K562 (cell line): ENCODE results near the gene LGALS8. TPM values are rescaled to one million over a fixed set of nuclear protein-coding genes. Genes with fewer than 3 reads are reported as not detected.

Source experiments
- ATAC-seq: fragments of 200-7000 bp; cut with Tn5 transposase; 3 replicates; pipeline ENCODE4 v1.9.1; 2020; ENCODE audit warnings: moderate library complexity
- BruUV-seq: library from RNA; stranded (reverse); fragments of 400-500 nt; replicated peaks from 2 replicates; lab custom pipeline; 2021; lab: Mats Ljungman, UMichigan
- CTCF ChIA-PET: fragments of 300-600 bp; formaldehyde crosslinking; extraction: SDS; loops from one replicate; lab custom pipeline; 2021; ENCODE audit warnings: low intra/inter-chr PET ratio; lab: Yijun Ruan, JAX
- POLR2A ChIA-PET: fragments of 300-600, 350-650 bp; sonication (Branson Sonifier 250); formaldehyde crosslinking; extraction: SDS; loops from one replicate; lab custom pipeline; 2021; ENCODE audit warnings: antibody characterized with exemption, inconsistent platforms; lab: Yijun Ruan, JAX
- DNase-seq, 4 experiments: peaks; one replicate each; pipeline versions ENCODE4 v3.0.0 to v3.0.0-alpha.2; 2011 to 2018; ENCODE audit warnings: low spot score in 3 of 4, mixed read lengths in 3 of 4; ENCODE audit errors: extremely low read depth in 1 of 4
- FAIRE-seq: peaks from 2 replicates; lab custom pipeline; 2011; peaks lifted over from hg19 to GRCh38; lab: Jason Lieb, UNC
- H2AFZ ChIP-seq: 2 replicates; pipeline ENCODE4 v1.6.0; 2011; ENCODE audit warnings: low read depth, low read length, control low read depth, inconsistent platforms
- H3K27ac ChIP-seq: fragments of 200-600 bp; 3 replicates; pipeline ENCODE4 v1.8.0; 2011; ENCODE audit warnings: low read depth, mild to moderate bottlenecking, control low read depth, inconsistent platforms, low read length, moderate library complexity, mixed read lengths; ENCODE audit errors: extremely low read depth
- H3K27me3 ChIP-seq, 2 experiments: fragments of 300-600 bp in 1 of 2; 2 replicates in 1 of 2; 3 replicates in 1 of 2; pipeline versions ENCODE4 v1.6.0 to v1.8.0; 2011; ENCODE audit warnings: inconsistent platforms in 2 of 2, low read length in 2 of 2, mild to moderate bottlenecking in 1 of 2, mixed read lengths in 1 of 2, moderate library complexity in 1 of 2; ENCODE audit not compliant: control insufficient read depth in 2 of 2, insufficient read depth in 2 of 2
- H3K36me3 ChIP-seq: fragments of 300-600 bp; 3 replicates; pipeline ENCODE4 v1.8.0; 2011; ENCODE audit warnings: mild to moderate bottlenecking, low read length, inconsistent platforms; ENCODE audit not compliant: control insufficient read depth, insufficient read depth
- H3K4me1 ChIP-seq, 2 experiments: fragments of 200-600 bp in 1 of 2; replicated peaks in 1 of 2; 2 replicates in 1 of 2; 3 replicates in 1 of 2; pipeline versions ENCODE4 v1.5.1 to v1.8.0; 2011; ENCODE audit warnings: inconsistent platforms in 2 of 2, low read length in 2 of 2, mild to moderate bottlenecking in 1 of 2, mixed read lengths in 1 of 2, moderate library complexity in 1 of 2; ENCODE audit not compliant: control insufficient read depth in 2 of 2, insufficient read depth in 2 of 2
- H3K4me2 ChIP-seq: 2 replicates; pipeline ENCODE4 v1.6.1; 2011; ENCODE audit warnings: low read length, control low read depth, inconsistent platforms, mixed read lengths; ENCODE audit not compliant: insufficient read depth
- H3K4me3 ChIP-seq: fragments of 200-600 bp; sonication (generic), shearing (Covaris generic); 2 replicates; pipeline ENCODE4 v1.5.1; 2016; ENCODE audit warnings: control low read depth, inconsistent platforms
- H3K79me2 ChIP-seq: fragments of 200-600 bp; 3 replicates; pipeline ENCODE4 v1.8.0; 2011; ENCODE audit warnings: low read length, inconsistent platforms; ENCODE audit not compliant: control insufficient read depth, insufficient read depth
- H3K9ac ChIP-seq, 2 experiments: 2 replicates each; pipeline versions ENCODE4 v1.6.0 to v1.6.1; 2011; ENCODE audit warnings: low read depth in 2 of 2, low read length in 2 of 2, control low read depth in 1 of 2, inconsistent platforms in 1 of 2, mild to moderate bottlenecking in 1 of 2, mixed read lengths in 1 of 2; ENCODE audit not compliant: insufficient read depth in 1 of 2
- H3K9me1 ChIP-seq: one replicate; pipeline ENCODE4 v1.6.0; 2011; ENCODE audit warnings: inconsistent platforms, mild to moderate bottlenecking, low read length, moderate library complexity; ENCODE audit not compliant: control insufficient read depth, insufficient read depth
- H3K9me3 ChIP-seq: replicated peaks from 2 replicates; pipeline ENCODE4 v1.5.1; 2011; ENCODE audit warnings: low read depth, low read length, inconsistent platforms; ENCODE audit not compliant: control insufficient read depth, insufficient read depth
- H4K20me1 ChIP-seq: replicated peaks from 2 replicates; pipeline ENCODE4 v1.6.1; 2011; ENCODE audit warnings: low read length, inconsistent platforms, mixed read lengths; ENCODE audit not compliant: control insufficient read depth, insufficient read depth
- CTCF ChIP-seq, 3 experiments: IDR thresholded peaks in 2 of 3; conservative IDR thresholded peaks in 1 of 3; 2 replicates each; pipeline ENCODE4 v1.5.1; 2011 to 2012; ENCODE audit warnings: low read length in 3 of 3, mild to moderate bottlenecking in 3 of 3, control low read depth in 2 of 3, improper control_type of control experiment in 1 of 3, inconsistent platforms in 1 of 3, low read depth in 1 of 3, mixed read lengths in 1 of 3, moderate library complexity in 1 of 3; ENCODE audit not compliant: insufficient read depth in 2 of 3
- GATAD2A ChIP-seq: fragments of 450-650 bp; IDR thresholded peaks from 2 replicates; pipeline ENCODE4 v1.6.1; 2017
- HDAC1 ChIP-seq, 2 experiments: fragments of 450-650 bp; IDR thresholded peaks; 2 replicates each; pipeline ENCODE4 v1.6.1; 2016 to 2017; ENCODE audit warnings: inconsistent platforms in 1 of 2, mild to moderate bottlenecking in 1 of 2, moderate library complexity in 1 of 2
- HDAC6 ChIP-seq: IDR thresholded peaks from 2 replicates; pipeline ENCODE4 v1.6.1; 2012; ENCODE audit warnings: low read depth, mild to moderate bottlenecking, control low read depth, inconsistent platforms, low read length, moderate library complexity
- MTA2 ChIP-seq: fragments of 450-650 bp; IDR thresholded peaks from 2 replicates; pipeline ENCODE4 v1.6.1; 2016; ENCODE audit warnings: low read depth
- NFIX ChIP-seq: fragments of 250-450 bp; sonication (Bioruptor Pico); IDR thresholded peaks from 2 replicates; pipeline ENCODE4 v1.4.0; 2020; ENCODE audit warnings: low read depth, mild to moderate bottlenecking, moderate library complexity
- POLR2G ChIP-seq: fragments of 200-400 bp; formaldehyde crosslinking; IDR thresholded peaks from 2 replicates; pipeline ENCODE4 v1.6.1; 2017; ENCODE audit warnings: low read depth, mild to moderate bottlenecking, antibody characterized with exemption, low read length, moderate library complexity
- RB1 ChIP-seq: fragments of 450-650 bp; IDR thresholded peaks from 2 replicates; pipeline ENCODE4 v1.6.1; 2017; ENCODE audit warnings: low read depth, mild to moderate bottlenecking
- RBM25 ChIP-seq: fragments of 200-400 bp; formaldehyde crosslinking; IDR thresholded peaks from 2 replicates; pipeline ENCODE4 v1.6.1; 2018; ENCODE audit warnings: low read length, low read depth, moderate library complexity; ENCODE audit not compliant: severe bottlenecking
- THRB ChIP-seq: fragments of 450-650 bp; formaldehyde crosslinking; conservative IDR thresholded peaks from 2 replicates; pipeline ENCODE4 v1.4.0; 2022; ENCODE audit warnings: mild to moderate bottlenecking, missing genetic modification characterization
- WGBS: fragments of 100-300 bp; shearing (Covaris generic); methylation state at CpG from one replicate; pipeline ENCODE4 v1.1.6; 2016; ENCODE audit warnings: low coverage, mixed read lengths; ENCODE audit not compliant: insufficient coverage; ENCODE audit errors: missing lambda C conversion rate; 5-methylcytosine and 5-hydroxymethylcytosine counted together
- in situ Hi-C: fragments of 300-500 bp; cut with MboI; formaldehyde crosslinking; loops from 4 replicates; pipeline ENCODE4 v1.15.0; 2018; ENCODE audit warnings: inconsistent platforms, mixed read lengths
- intact Hi-C: fragments of 100-400 bp; cut with micrococcal nuclease; formaldehyde crosslinking; loops from 2 replicates; pipeline ENCODE4 v1.14.2; 2022
- polyA plus RNA-seq, 8 experiments: library from polyadenylated mRNA; depleted of rRNA in 4 of 8; stranded (reverse) in 5 of 8; unstranded in 3 of 8; fragments of >200 nt; fragmentation: Nextera tagmentation in 2 of 8; fragmentation: Illumina TruSeq in 1 of 8; extraction: Ambion mirVana in 2 of 8; extraction: Trizol in 1 of 8; gene quantifications; 2 replicates each; pipeline versions ENCODE4 v1.2.1 to v1.2.3, GENCODE V29; 2011 to 2014; ENCODE audit warnings: inconsistent platforms in 1 of 8, missing spikeins in 1 of 8
- total RNA-seq, 7 experiments: library from RNA; depleted of rRNA in 6 of 7; stranded (reverse); fragments of >200 nt in 6 of 7; fragmentation: Illumina TruSeq in 2 of 7; extraction: Trizol in 2 of 7; gene quantifications; 2 replicates each; pipeline versions ENCODE4 v1.2.1 to v1.2.3, GENCODE V29; 2011 to 2021; ENCODE audit warnings: low replicate concordance in 1 of 7

LGALS8 gene
- total and polyA plus RNA-seq, 9 of the 15 experiments (the other 6 are each of a cell fraction or from before 2014, with no cell fraction given), result 57.4 to 87.7 (median 70.3) TPM

- TF ChIP-seq THRB (CRISPR knock-in tag), result no peak
- TF ChIP-seq RB1, result no peak
- TF ChIP-seq NFIX (CRISPR knock-in tag), result no peak
- TF ChIP-seq RBM25, result no peak
- TF ChIP-seq HDAC6, result no peak
- no peak for TF ChIP-seq MTA2
These were observed 17.9 kb downstream of the LGALS8 start (continued) for GRCh38 chr1:236541710-236542109.

- intact Hi-C loops, result no loop called here
- Histone ChIP-seq H3K36me3 (peaks cover 99% of the 10 kb centered on the region), H3K4me2 (no peak overlapping the region), H3K79me2 (no peaks in the 10 kb centered on the region), H3K9ac (no peak overlapping the region), H3K27ac (no peak overlapping the region), H4K20me1 (no peaks in the 10 kb centered on the region), H3K4me3 (no peak overlapping the region), H2AFZ (no peak overlapping the region), H3K27me3 (no peaks in the 10 kb centered on the region), H3K9me1 (no peaks in the 10 kb centered on the region), H3K4me1 (no peaks in the 10 kb centered on the region), H3K9me3 (no peaks in the 10 kb centered on the region)
- TF ChIP-seq POLR2G, result peak; percentile 20; the same call in 1 of the 2 replicates
- no peak for TF ChIP-seq GATAD2A
- no peak for TF ChIP-seq HDAC1 (IDR thresholded peaks at IDR 0.05)
- peak in 2 of 3 experiments; percentile 26 to 31; a peak in 2 of 6 replicates for TF ChIP-seq CTCF (IDR thresholded peaks at IDR 0.05 in 2 of 3, conservative IDR thresholded peaks at IDR 0.05 in 1 of 3; ENCODE audit: insufficient read depth in 2 of 3, low read depth in 1 of 3, low read length in 3 of 3)
- DNase-seq (peak in 1 of 4 experiments; percentile 19), FAIRE-seq (no peak), ATAC-seq (peak; percentile 74)
- ChIA-PET POLR2A (interaction anchor here (0.8 kb wide), 1 partner anchor 12 kb away, joined by 4 read pairs; no protein-coding TSS in a partner anchor), CTCF (no interaction called here)
- 79% methylated on average over 15 of the region's 16 CpGs for WGBS
- in situ Hi-C loops, result no loop called here
- no TSS peak for BruUV-seq
These were observed 19.4 kb downstream of the LGALS8 start for GRCh38 chr1:236543065-236543669.
